GM23248 (cell line): ENCODE measurements around the gene BCAS4.

ENCODE experiments used
- EZH2 ChIP-seq: fragments of 200-600 bp; sonication (generic); IDR thresholded peaks from 2 replicates; pipeline ENCODE4 v1.6.1; 2018; ENCODE audit warnings: antibody characterized with exemption, mild to moderate bottlenecking; ENCODE audit not compliant: insufficient read depth, poor library complexity, severe bottlenecking
- EZH2phosphoT487 ChIP-seq: fragments of 200-600 bp; sonication (generic); IDR thresholded peaks from 2 replicates; pipeline ENCODE4 v1.6.1; 2018; ENCODE audit warnings: antibody characterized with exemption, moderate library complexity, mild to moderate bottlenecking, low read depth; ENCODE audit not compliant: insufficient read depth

GRCh38 chr20:50762045-50762422 is 32.8 kb upstream of the BCAS4 start:
- TF ChIP-seq EZH2 (no peak), EZH2phosphoT487 (no peak)
